Measurements from ENCODE around the gene HSD17B7.

GRCh38 chr1:162822391-162823200, 32.1 kb downstream of the HSD17B7 start:
- TF ChIP-seq CTCF (IDR thresholded peaks at IDR 0.05) (no peak), POLR2A (IDR thresholded peaks at IDR 0.05) (no peak)

Measured in thyroid gland (tissue), 4 donors.